K562 (cell line): ENCODE data around the gene RXRA. TPM values are rescaled to one million over a fixed set of nuclear protein-coding genes. Genes with fewer than 3 reads are reported as not detected.

Experiments used
- ATAC-seq: fragments of 200-7000 bp; cut with Tn5 transposase; 3 replicates; pipeline ENCODE4 v1.9.1; 2020; ENCODE audit warnings: moderate library complexity
- BruUV-seq: library from RNA; stranded (reverse); fragments of 400-500 nt; replicated peaks from 2 replicates; lab custom pipeline; 2021; lab: Mats Ljungman, UMichigan
- CTCF ChIA-PET: fragments of 300-600 bp; formaldehyde crosslinking; extraction: SDS; loops from one replicate; lab custom pipeline; 2021; ENCODE audit warnings: low intra/inter-chr PET ratio; lab: Yijun Ruan, JAX
- POLR2A ChIA-PET: fragments of 300-600, 350-650 bp; sonication (Branson Sonifier 250); formaldehyde crosslinking; extraction: SDS; loops from one replicate; lab custom pipeline; 2021; ENCODE audit warnings: antibody characterized with exemption, inconsistent platforms; lab: Yijun Ruan, JAX
- DNase-seq, 4 experiments: peaks; one replicate each; pipeline versions ENCODE4 v3.0.0 to v3.0.0-alpha.2; 2011 to 2018; ENCODE audit warnings: low spot score in 3 of 4, mixed read lengths in 3 of 4; ENCODE audit errors: extremely low read depth in 1 of 4
- FAIRE-seq: peaks from 2 replicates; lab custom pipeline; 2011; peaks lifted over from hg19 to GRCh38; lab: Jason Lieb, UNC
- H2AFZ ChIP-seq: 2 replicates; pipeline ENCODE4 v1.6.0; 2011; ENCODE audit warnings: low read depth, low read length, control low read depth, inconsistent platforms
- H3K27ac ChIP-seq: fragments of 200-600 bp; 3 replicates; pipeline ENCODE4 v1.8.0; 2011; ENCODE audit warnings: low read depth, mild to moderate bottlenecking, control low read depth, inconsistent platforms, low read length, moderate library complexity, mixed read lengths; ENCODE audit errors: extremely low read depth
- H3K27me3 ChIP-seq, 2 experiments: fragments of 300-600 bp in 1 of 2; 2 replicates in 1 of 2; 3 replicates in 1 of 2; pipeline versions ENCODE4 v1.6.0 to v1.8.0; 2011; ENCODE audit warnings: inconsistent platforms in 2 of 2, low read length in 2 of 2, mild to moderate bottlenecking in 1 of 2, mixed read lengths in 1 of 2, moderate library complexity in 1 of 2; ENCODE audit not compliant: control insufficient read depth in 2 of 2, insufficient read depth in 2 of 2
- H3K36me3 ChIP-seq: fragments of 300-600 bp; 3 replicates; pipeline ENCODE4 v1.8.0; 2011; ENCODE audit warnings: mild to moderate bottlenecking, low read length, inconsistent platforms; ENCODE audit not compliant: control insufficient read depth, insufficient read depth
- H3K4me1 ChIP-seq, 2 experiments: fragments of 200-600 bp in 1 of 2; replicated peaks in 1 of 2; 2 replicates in 1 of 2; 3 replicates in 1 of 2; pipeline versions ENCODE4 v1.5.1 to v1.8.0; 2011; ENCODE audit warnings: inconsistent platforms in 2 of 2, low read length in 2 of 2, mild to moderate bottlenecking in 1 of 2, mixed read lengths in 1 of 2, moderate library complexity in 1 of 2; ENCODE audit not compliant: control insufficient read depth in 2 of 2, insufficient read depth in 2 of 2
- H3K4me2 ChIP-seq: 2 replicates; pipeline ENCODE4 v1.6.1; 2011; ENCODE audit warnings: low read length, control low read depth, inconsistent platforms, mixed read lengths; ENCODE audit not compliant: insufficient read depth
- H3K4me3 ChIP-seq: fragments of 200-600 bp; sonication (generic), shearing (Covaris generic); 2 replicates; pipeline ENCODE4 v1.5.1; 2016; ENCODE audit warnings: control low read depth, inconsistent platforms
- H3K79me2 ChIP-seq: fragments of 200-600 bp; 3 replicates; pipeline ENCODE4 v1.8.0; 2011; ENCODE audit warnings: low read length, inconsistent platforms; ENCODE audit not compliant: control insufficient read depth, insufficient read depth
- H3K9ac ChIP-seq, 2 experiments: 2 replicates each; pipeline versions ENCODE4 v1.6.0 to v1.6.1; 2011; ENCODE audit warnings: low read depth in 2 of 2, low read length in 2 of 2, control low read depth in 1 of 2, inconsistent platforms in 1 of 2, mild to moderate bottlenecking in 1 of 2, mixed read lengths in 1 of 2; ENCODE audit not compliant: insufficient read depth in 1 of 2
- H3K9me1 ChIP-seq: one replicate; pipeline ENCODE4 v1.6.0; 2011; ENCODE audit warnings: inconsistent platforms, mild to moderate bottlenecking, low read length, moderate library complexity; ENCODE audit not compliant: control insufficient read depth, insufficient read depth
- H3K9me3 ChIP-seq: replicated peaks from 2 replicates; pipeline ENCODE4 v1.5.1; 2011; ENCODE audit warnings: low read depth, low read length, inconsistent platforms; ENCODE audit not compliant: control insufficient read depth, insufficient read depth
- H4K20me1 ChIP-seq: replicated peaks from 2 replicates; pipeline ENCODE4 v1.6.1; 2011; ENCODE audit warnings: low read length, inconsistent platforms, mixed read lengths; ENCODE audit not compliant: control insufficient read depth, insufficient read depth
- BDP1 ChIP-seq: IDR thresholded peaks from 3 replicates; pipeline ENCODE4 v1.6.1; 2011; ENCODE audit not compliant: insufficient read length, insufficient read depth
- CBX1 ChIP-seq: sonication (generic); IDR thresholded peaks from 2 replicates; pipeline ENCODE4 v1.6.1; 2016; ENCODE audit warnings: antibody characterized with exemption, low read depth, mild to moderate bottlenecking
- HMGN3 ChIP-seq: IDR thresholded peaks from 2 replicates; pipeline ENCODE4 v1.6.1; 2011; ENCODE audit warnings: borderline replicate concordance, low read depth, mild to moderate bottlenecking, mixed read lengths, low read length; ENCODE audit not compliant: insufficient read length; ENCODE audit errors: extremely low read depth
- MXI1 ChIP-seq: IDR thresholded peaks from 2 replicates; pipeline ENCODE4 v1.6.1; 2011; ENCODE audit warnings: low read depth, mild to moderate bottlenecking, improper control_type of control experiment, low read length
- ZNF695 ChIP-seq: fragments of 450-650 bp; formaldehyde crosslinking; IDR thresholded peaks from 2 replicates; pipeline ENCODE4 v1.4.0; 2020; ENCODE audit warnings: mild to moderate bottlenecking, moderate library complexity
- WGBS: fragments of 100-300 bp; shearing (Covaris generic); methylation state at CpG from one replicate; pipeline ENCODE4 v1.1.6; 2016; ENCODE audit warnings: low coverage, mixed read lengths; ENCODE audit not compliant: insufficient coverage; ENCODE audit errors: missing lambda C conversion rate; 5-methylcytosine and 5-hydroxymethylcytosine counted together
- in situ Hi-C: fragments of 300-500 bp; cut with MboI; formaldehyde crosslinking; loops from 4 replicates; pipeline ENCODE4 v1.15.0; 2018; ENCODE audit warnings: inconsistent platforms, mixed read lengths
- intact Hi-C: fragments of 100-400 bp; cut with micrococcal nuclease; formaldehyde crosslinking; loops from 2 replicates; pipeline ENCODE4 v1.14.2; 2022
- polyA plus RNA-seq, 8 experiments: library from polyadenylated mRNA; depleted of rRNA in 4 of 8; stranded (reverse) in 5 of 8; unstranded in 3 of 8; fragments of >200 nt; fragmentation: Nextera tagmentation in 2 of 8; fragmentation: Illumina TruSeq in 1 of 8; extraction: Ambion mirVana in 2 of 8; extraction: Trizol in 1 of 8; gene quantifications; 2 replicates each; pipeline versions ENCODE4 v1.2.1 to v1.2.3, GENCODE V29; 2011 to 2014; ENCODE audit warnings: inconsistent platforms in 1 of 8, missing spikeins in 1 of 8
- total RNA-seq, 7 experiments: library from RNA; depleted of rRNA in 6 of 7; stranded (reverse); fragments of >200 nt in 6 of 7; fragmentation: Illumina TruSeq in 2 of 7; extraction: Trizol in 2 of 7; gene quantifications; 2 replicates each; pipeline versions ENCODE4 v1.2.1 to v1.2.3, GENCODE V29; 2011 to 2021; ENCODE audit warnings: low replicate concordance in 1 of 7
- TF ChIP-seq, protein P1 (sequence below): fragments of 250-450 bp; sonication (Bioruptor Pico); IDR thresholded peaks from 2 replicates; pipeline ENCODE4 v1.5.0; 2021; ENCODE audit warnings: mild to moderate bottlenecking, borderline replicate concordance
- TF ChIP-seq, protein P2 (sequence below), 2 experiments: fragments of 450-650 bp in 1 of 2; sonication (generic) in 1 of 2; formaldehyde crosslinking in 1 of 2; IDR thresholded peaks in 1 of 2; conservative IDR thresholded peaks in 1 of 2; 2 replicates each; pipeline versions ENCODE4 v1.6.1 to v1.8.1; 2016 to 2023; ENCODE audit warnings: mild to moderate bottlenecking in 2 of 2, moderate library complexity in 2 of 2, inconsistent platforms in 1 of 2, missing genetic modification reagents in 1 of 2

RXRA gene
- total and polyA plus RNA-seq, 9 of the 15 experiments (the other 6 are each of a cell fraction or from before 2014, with no cell fraction given), result 0.35 to 23.6 (median 4.6) TPM

DNA sequence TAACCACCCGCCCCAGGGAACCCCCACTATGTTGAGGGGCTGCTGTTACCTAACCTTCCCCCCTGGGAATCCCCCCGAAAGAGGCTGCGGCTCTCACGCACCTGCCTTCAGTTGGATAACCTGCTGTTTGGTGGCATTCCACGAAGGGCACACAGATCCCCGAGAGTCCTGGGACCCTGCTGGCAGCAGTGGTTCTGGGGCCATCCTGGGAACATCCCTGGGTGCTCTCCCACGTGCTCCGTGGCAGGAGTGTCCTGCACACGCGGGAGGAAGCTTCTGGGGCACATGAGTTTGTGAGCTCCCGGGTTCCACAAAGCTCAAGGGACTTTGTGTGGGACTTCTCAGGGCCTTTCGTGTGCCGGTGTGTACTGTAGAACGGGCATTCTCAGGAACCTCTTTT is 102.3 kb downstream of the RXRA start:
- POLR2A ChIA-PET, result no interaction called here
- intact Hi-C loops, result no loop called here
- Histone ChIP-seq H2AFZ (no peak overlapping the region), H3K79me2 (no peaks in the 10 kb centered on the region), H3K4me1 (peaks cover 0 to 21% of the 10 kb centered on the region in 2 experiments; a peak in 2 of 5 replicates), H3K4me2 (no peak overlapping the region), H3K4me3 (no peak overlapping the region), H4K20me1 (peaks cover 4% of the 10 kb centered on the region; the same call in 1 of the 2 replicates), H3K27me3 (no peaks in the 10 kb centered on the region), H3K36me3 (no peaks in the 10 kb centered on the region), H3K9me1 (peaks cover 4% of the 10 kb centered on the region), H3K9me3 (no peaks in the 10 kb centered on the region), H3K9ac (no peak overlapping the region), H3K27ac (no peak overlapping the region)
- TF ChIP-seq MXI1, result no peak
- no peak for TF ChIP-seq HMGN3
- no peak for TF ChIP-seq ZNF695
- TF ChIP-seq BDP1, result no peak
- TF ChIP-seq, protein P1, sequence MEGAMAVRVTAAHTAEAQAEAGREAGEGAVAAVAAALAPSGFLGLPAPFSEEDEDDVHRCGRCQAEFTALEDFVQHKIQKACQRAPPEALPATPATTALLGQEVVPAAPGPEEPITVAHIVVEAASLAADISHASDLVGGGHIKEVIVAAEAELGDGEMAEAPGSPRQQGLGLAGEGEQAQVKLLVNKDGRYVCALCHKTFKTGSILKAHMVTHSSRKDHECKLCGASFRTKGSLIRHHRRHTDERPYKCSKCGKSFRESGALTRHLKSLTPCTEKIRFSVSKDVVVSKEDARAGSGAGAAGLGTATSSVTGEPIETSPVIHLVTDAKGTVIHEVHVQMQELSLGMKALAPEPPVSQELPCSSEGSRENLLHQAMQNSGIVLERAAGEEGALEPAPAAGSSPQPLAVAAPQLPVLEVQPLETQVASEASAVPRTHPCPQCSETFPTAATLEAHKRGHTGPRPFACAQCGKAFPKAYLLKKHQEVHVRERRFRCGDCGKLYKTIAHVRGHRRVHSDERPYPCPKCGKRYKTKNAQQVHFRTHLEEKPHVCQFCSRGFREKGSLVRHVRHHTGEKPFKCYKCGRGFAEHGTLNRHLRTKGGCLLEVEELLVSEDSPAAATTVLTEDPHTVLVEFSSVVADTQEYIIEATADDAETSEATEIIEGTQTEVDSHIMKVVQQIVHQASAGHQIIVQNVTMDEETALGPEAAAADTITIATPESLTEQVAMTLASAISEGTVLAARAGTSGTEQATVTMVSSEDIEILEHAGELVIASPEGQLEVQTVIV (CRISPR knock-in tag), result no peak
- no peak for TF ChIP-seq CBX1
- TF ChIP-seq, protein P2, sequence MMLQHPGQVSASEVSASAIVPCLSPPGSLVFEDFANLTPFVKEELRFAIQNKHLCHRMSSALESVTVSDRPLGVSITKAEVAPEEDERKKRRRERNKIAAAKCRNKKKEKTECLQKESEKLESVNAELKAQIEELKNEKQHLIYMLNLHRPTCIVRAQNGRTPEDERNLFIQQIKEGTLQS (IDR thresholded peaks at IDR 0.05), result no peak
- TF ChIP-seq, protein P2 (CRISPR knock-in tag; conservative IDR thresholded peaks at IDR 0.05), result no peak
- CTCF ChIA-PET, result interaction anchor here (0.6 kb wide), 1 partner anchor 255 kb away, joined by 4 read pairs; no protein-coding TSS in a partner anchor
- FAIRE-seq (no peak), DNase-seq (no peak), ATAC-seq (no peak)
- in situ Hi-C loops, result no loop called here
- 48% methylated on average over 10 of the region's 14 CpGs for WGBS
- BruUV-seq, result no TSS peak
